Neural cell (in vitro differentiated cells): ENCODE data around the gene SLC2A6.

ENCODE experiments used
- POLR2AphosphoS5 ChIP-seq: IDR thresholded peaks from 2 replicates; pipeline ENCODE4 v1.6.1; 2012
- RAD21 ChIP-seq: fragments of 450-650 bp; conservative IDR thresholded peaks from 2 replicates; pipeline ENCODE4 v1.6.1; 2014; ENCODE audit warnings: antibody characterized with exemption, mild to moderate bottlenecking, moderate library complexity
- SMC3 ChIP-seq: fragments of 450-650 bp; conservative IDR thresholded peaks from 2 replicates; pipeline ENCODE4 v1.6.1; 2014; ENCODE audit warnings: antibody characterized with exemption, mild to moderate bottlenecking, moderate library complexity; ENCODE audit not compliant: poor library complexity
- TF ChIP-seq, protein P1 (sequence below): fragments of 450-650 bp; IDR thresholded peaks from 2 replicates; pipeline ENCODE4 v1.5.1; 2014; ENCODE audit warnings: antibody characterized with exemption, mild to moderate bottlenecking, moderate library complexity; ENCODE audit not compliant: poor library complexity, severe bottlenecking

DNA sequence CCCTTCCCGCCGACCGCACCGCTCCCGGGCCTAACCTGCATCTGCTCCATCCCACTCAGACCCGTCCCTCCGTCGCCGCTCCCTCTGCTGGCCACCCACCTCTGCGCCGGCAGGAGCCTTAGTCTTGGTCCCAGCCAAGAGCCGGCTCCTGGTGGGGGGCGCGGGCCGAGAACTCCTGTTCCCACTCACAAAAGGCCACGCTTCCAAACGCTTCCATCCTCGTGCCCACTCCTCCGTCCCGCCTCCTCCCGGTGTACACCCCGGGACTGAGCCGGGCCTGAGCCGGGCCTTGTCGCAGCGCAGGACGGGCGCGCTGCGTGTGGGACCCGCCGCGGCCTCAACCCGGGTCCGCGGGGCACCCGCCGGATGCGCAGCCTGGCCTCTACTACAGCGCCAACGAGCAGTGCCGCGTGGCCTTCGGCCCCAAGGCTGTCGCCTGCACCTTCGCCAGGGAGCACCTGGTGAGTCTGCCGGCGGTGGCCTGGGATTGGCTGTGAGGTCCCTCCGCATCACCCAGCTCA, 49.2 kb downstream of the SLC2A6 start:
- TF ChIP-seq, protein P1, sequence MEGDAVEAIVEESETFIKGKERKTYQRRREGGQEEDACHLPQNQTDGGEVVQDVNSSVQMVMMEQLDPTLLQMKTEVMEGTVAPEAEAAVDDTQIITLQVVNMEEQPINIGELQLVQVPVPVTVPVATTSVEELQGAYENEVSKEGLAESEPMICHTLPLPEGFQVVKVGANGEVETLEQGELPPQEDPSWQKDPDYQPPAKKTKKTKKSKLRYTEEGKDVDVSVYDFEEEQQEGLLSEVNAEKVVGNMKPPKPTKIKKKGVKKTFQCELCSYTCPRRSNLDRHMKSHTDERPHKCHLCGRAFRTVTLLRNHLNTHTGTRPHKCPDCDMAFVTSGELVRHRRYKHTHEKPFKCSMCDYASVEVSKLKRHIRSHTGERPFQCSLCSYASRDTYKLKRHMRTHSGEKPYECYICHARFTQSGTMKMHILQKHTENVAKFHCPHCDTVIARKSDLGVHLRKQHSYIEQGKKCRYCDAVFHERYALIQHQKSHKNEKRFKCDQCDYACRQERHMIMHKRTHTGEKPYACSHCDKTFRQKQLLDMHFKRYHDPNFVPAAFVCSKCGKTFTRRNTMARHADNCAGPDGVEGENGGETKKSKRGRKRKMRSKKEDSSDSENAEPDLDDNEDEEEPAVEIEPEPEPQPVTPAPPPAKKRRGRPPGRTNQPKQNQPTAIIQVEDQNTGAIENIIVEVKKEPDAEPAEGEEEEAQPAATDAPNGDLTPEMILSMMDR: no peak
- TF ChIP-seq POLR2AphosphoS5 (no peak), SMC3 (no peak), RAD21 (no peak)
